Upper lobe of left lung (tissue), 4 donors: ENCODE measurements around the gene IFITM2.

Experiments used
- POLR2A ChIP-seq, 4 donors: fragments of 450-650 bp; IDR thresholded peaks; one replicate each; pipeline ENCODE4 v1.5.1; 2016 to 2017; ENCODE audit warnings: antibody characterized with exemption in 4 of 4, mild to moderate bottlenecking in 2 of 4
- TF ChIP-seq, protein P1 (sequence below), 6 experiments: fragments of 450-650 bp in 4 of 6; fragments of 200-600 bp in 2 of 6; sonication (generic) in 2 of 6; IDR thresholded peaks; one replicate each; pipeline ENCODE4 v1.5.1; 2016 to 2019; ENCODE audit warnings: antibody characterized with exemption in 6 of 6

- TF ChIP-seq, protein P1, sequence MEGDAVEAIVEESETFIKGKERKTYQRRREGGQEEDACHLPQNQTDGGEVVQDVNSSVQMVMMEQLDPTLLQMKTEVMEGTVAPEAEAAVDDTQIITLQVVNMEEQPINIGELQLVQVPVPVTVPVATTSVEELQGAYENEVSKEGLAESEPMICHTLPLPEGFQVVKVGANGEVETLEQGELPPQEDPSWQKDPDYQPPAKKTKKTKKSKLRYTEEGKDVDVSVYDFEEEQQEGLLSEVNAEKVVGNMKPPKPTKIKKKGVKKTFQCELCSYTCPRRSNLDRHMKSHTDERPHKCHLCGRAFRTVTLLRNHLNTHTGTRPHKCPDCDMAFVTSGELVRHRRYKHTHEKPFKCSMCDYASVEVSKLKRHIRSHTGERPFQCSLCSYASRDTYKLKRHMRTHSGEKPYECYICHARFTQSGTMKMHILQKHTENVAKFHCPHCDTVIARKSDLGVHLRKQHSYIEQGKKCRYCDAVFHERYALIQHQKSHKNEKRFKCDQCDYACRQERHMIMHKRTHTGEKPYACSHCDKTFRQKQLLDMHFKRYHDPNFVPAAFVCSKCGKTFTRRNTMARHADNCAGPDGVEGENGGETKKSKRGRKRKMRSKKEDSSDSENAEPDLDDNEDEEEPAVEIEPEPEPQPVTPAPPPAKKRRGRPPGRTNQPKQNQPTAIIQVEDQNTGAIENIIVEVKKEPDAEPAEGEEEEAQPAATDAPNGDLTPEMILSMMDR (IDR thresholded peaks at IDR 0.05) = no peak
- TF ChIP-seq POLR2A (IDR thresholded peaks at IDR 0.05) = no peak
These were observed 26.7 kb upstream of the IFITM2 start for GRCh38 chr11:280706-281485.
